Measurements from ENCODE around the gene KCNMB4. TPM values are rescaled to one million over a fixed set of nuclear protein-coding genes. Genes with fewer than 3 reads are reported as not detected.
A peak's percentile ranks its signal among the peaks of the same experiment; 100 is the strongest.

Gene KCNMB4
- polyA plus RNA-seq, 1 of the 3 experiments (the other 2 are of a cell fraction): 0.74 TPM

GRCh38 chr12:70367258-70368141, 1.4 kb downstream of the KCNMB4 start:
- Histone ChIP-seq H3K27me3 (ENCODE audit: insufficient read depth) (no peaks in the 10 kb centered on the region), H3K9me2 (no peaks in the 10 kb centered on the region), H4K20me1 (ENCODE audit: insufficient read depth) (no peaks in the 10 kb centered on the region), H2AFZ (ENCODE audit: low read depth) (peak overlapping the region; percentile 80; the same call in 1 of the 2 replicates), H3K4me3 (ENCODE audit: low read depth in 2 of 2, low read length in 1 of 2) (peak overlapping the region; percentile 70 to 79), H3K4me1 (ENCODE audit: control insufficient read depth in 1 of 2, insufficient read depth in 2 of 2, low read depth in 1 of 2, low read length in 1 of 2) (peaks cover 0 to 15% of the 10 kb centered on the region in 2 experiments; a peak in 2 of 4 replicates), H3K4me2 (peak overlapping the region; percentile 91), H3K27ac (ENCODE audit: low read depth in 2 of 2, low read length in 1 of 2) (no peak overlapping the region), H3K79me2 (ENCODE audit: insufficient read depth) (no peaks in the 10 kb centered on the region), H3K36me3 (replicated peaks in 1 of 2; ENCODE audit: control insufficient read depth in 1 of 2, insufficient read depth in 2 of 2, low read length in 1 of 2) (no peaks in the 10 kb centered on the region), H3F3A (replicated peaks; ENCODE audit: insufficient read depth) (peaks cover 20% of the 10 kb centered on the region), H3K9ac (peak overlapping the region; percentile 38; the same call in 1 of the 2 replicates), H3K9me3 (no peaks in the 10 kb centered on the region)
- ChIA-PET CTCF (interaction anchor here (1.3 to 2.2 kb wide), 2 partner anchors 209 to 467 kb away, joined by 4 to 10 read pairs; no protein-coding TSS in a partner anchor), POLR2A (no interaction called here)
- no peak for TF ChIP-seq GABPA (IDR thresholded peaks at IDR 0.05; ENCODE audit: low read depth)
- TF ChIP-seq FOXM1 (IDR thresholded peaks at IDR 0.05; ENCODE audit: low read depth): no peak
- no peak for TF ChIP-seq MAX (IDR thresholded peaks at IDR 0.05; ENCODE audit: low read depth)
- TF ChIP-seq RAD21 (IDR thresholded peaks at IDR 0.05; ENCODE audit: low read length): no peak
- TF ChIP-seq FOSL2 (IDR thresholded peaks at IDR 0.05; ENCODE audit: borderline replicate concordance, low read depth): no peak
- no peak for TF ChIP-seq GATA2 (CRISPR knock-in tag; IDR thresholded peaks at IDR 0.05)
- TF ChIP-seq TCF12 (IDR thresholded peaks at IDR 0.05): no peak
- TF ChIP-seq FOXJ3 (CRISPR knock-in tag; IDR thresholded peaks at IDR 0.05): no peak
- peak; percentile 19 for DNase-seq
- 49% methylated on average over 19 of the region's 21 CpGs for WGBS (ENCODE audit: low lambda C conversion rate)

DNA sequence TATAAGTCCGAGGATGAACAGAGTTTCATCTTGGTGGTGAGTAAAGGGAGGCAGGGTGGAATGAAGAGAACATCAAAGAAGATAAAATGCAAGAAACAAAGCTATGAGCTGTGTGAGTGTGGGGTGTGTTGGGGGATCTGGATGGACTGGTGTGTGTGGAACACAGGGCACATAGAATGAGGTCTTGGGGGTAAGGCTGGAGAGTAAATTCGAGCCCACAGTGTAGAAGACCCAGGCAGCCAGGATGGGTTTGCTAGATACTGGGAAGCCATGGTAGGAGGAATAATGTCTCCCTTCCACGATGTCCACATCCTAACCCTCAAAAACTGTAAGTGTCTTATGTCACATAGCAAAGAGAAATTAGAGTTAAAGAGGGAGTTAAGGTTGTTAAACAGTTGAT, 6.8 kb downstream of the KCNMB4 start:
- no peak overlapping the region for H3K4me3 ChIP-seq (ENCODE audit: low read depth in 2 of 2, low read length in 1 of 2)
- no peaks in the 10 kb centered on the region for H3K27me3 ChIP-seq (ENCODE audit: insufficient read depth)
- no peak overlapping the region for H3K4me2 ChIP-seq
- H3K36me3 ChIP-seq (replicated peaks in 1 of 2; ENCODE audit: control insufficient read depth in 1 of 2, insufficient read depth in 2 of 2, low read length in 1 of 2): no peaks in the 10 kb centered on the region
- no peaks in the 10 kb centered on the region for H4K20me1 ChIP-seq (ENCODE audit: insufficient read depth)
- no peak overlapping the region for H2AFZ ChIP-seq (ENCODE audit: low read depth)
- no peak for DNase-seq
- ChIA-PET POLR2A (no interaction called here), CTCF (no interaction called here)
- no peak overlapping the region for H3K27ac ChIP-seq (ENCODE audit: low read depth in 2 of 2, low read length in 1 of 2)
- no peaks in the 10 kb centered on the region for H3K9me2 ChIP-seq
- TF ChIP-seq RAD21 (IDR thresholded peaks at IDR 0.05; ENCODE audit: low read length) (no peak), NRF1 (IDR thresholded peaks at IDR 0.05; ENCODE audit: low read depth, low read length) (no peak), MAX (IDR thresholded peaks at IDR 0.05; ENCODE audit: low read depth) (no peak), ELF1 (IDR thresholded peaks at IDR 0.05) (no peak), FOSL2 (IDR thresholded peaks at IDR 0.05; ENCODE audit: borderline replicate concordance, low read depth) (no peak), TCF12 (IDR thresholded peaks at IDR 0.05) (no peak), NFIC (IDR thresholded peaks at IDR 0.05; ENCODE audit: borderline replicate concordance) (no peak), GABPA (IDR thresholded peaks at IDR 0.05; ENCODE audit: low read depth) (no peak), RXRA (IDR thresholded peaks at IDR 0.05; ENCODE audit: borderline replicate concordance, low read depth) (no peak)
- TF ChIP-seq, protein P1, sequence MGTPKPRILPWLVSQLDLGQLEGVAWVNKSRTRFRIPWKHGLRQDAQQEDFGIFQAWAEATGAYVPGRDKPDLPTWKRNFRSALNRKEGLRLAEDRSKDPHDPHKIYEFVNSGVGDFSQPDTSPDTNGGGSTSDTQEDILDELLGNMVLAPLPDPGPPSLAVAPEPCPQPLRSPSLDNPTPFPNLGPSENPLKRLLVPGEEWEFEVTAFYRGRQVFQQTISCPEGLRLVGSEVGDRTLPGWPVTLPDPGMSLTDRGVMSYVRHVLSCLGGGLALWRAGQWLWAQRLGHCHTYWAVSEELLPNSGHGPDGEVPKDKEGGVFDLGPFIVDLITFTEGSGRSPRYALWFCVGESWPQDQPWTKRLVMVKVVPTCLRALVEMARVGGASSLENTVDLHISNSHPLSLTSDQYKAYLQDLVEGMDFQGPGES (IDR thresholded peaks at IDR 0.05; ENCODE audit: low read depth, low read length): no peak
- no peaks in the 10 kb centered on the region for H3K79me2 ChIP-seq (ENCODE audit: insufficient read depth)
- H3K9ac ChIP-seq: no peak overlapping the region
- no peaks in the 10 kb centered on the region for H3K9me3 ChIP-seq
- H3F3A ChIP-seq (replicated peaks; ENCODE audit: insufficient read depth): peaks cover 9% of the 10 kb centered on the region
- 42% methylated on average over 3 of the region's 3 CpGs for WGBS (ENCODE audit: low lambda C conversion rate)
- H3K4me1 ChIP-seq (ENCODE audit: control insufficient read depth in 1 of 2, insufficient read depth in 2 of 2, low read depth in 1 of 2, low read length in 1 of 2): no peaks in the 10 kb centered on the region; a peak in 1 of 4 replicates
